OCI-LY3 (cell line): Measurements from ENCODE around the gene OR2A25.
A peak's percentile ranks its signal among the peaks of the same experiment; 100 is the strongest.

ENCODE experiments used
- H2AFZ ChIP-seq: fragments of 200-600, 300-600 bp; shearing (Covaris generic); 2 replicates; pipeline ENCODE4 v1.6.0; 2014; ENCODE audit warnings: antibody characterized with exemption, low read depth, low read length
- H3K27ac ChIP-seq: fragments of 200-600, 300-600 bp; sonication (generic); 2 replicates; pipeline ENCODE4 v1.5.1; 2014; ENCODE audit warnings: mild to moderate bottlenecking, low read length, moderate library complexity, mixed read lengths
- H3K27me3 ChIP-seq: fragments of 200-600, 300-600 bp; sonication (generic); 2 replicates; pipeline ENCODE4 v1.6.1; 2014; ENCODE audit warnings: low read depth, low read length, mixed read lengths
- H3K36me3 ChIP-seq: fragments of 200-600, 300-600 bp; sonication (generic); replicated peaks from 2 replicates; pipeline ENCODE3; 2014; ENCODE audit warnings: low read depth, low read length, mixed read lengths
- H3K4me1 ChIP-seq: fragments of 300-600, 200-600 bp; sonication (generic); 2 replicates; pipeline ENCODE4 v1.6.1; 2014; ENCODE audit warnings: low read length, mixed read lengths
- H3K4me2 ChIP-seq: fragments of 200-600, 300-600 bp; sonication (generic); 2 replicates; pipeline ENCODE4 v1.6.1; 2014; ENCODE audit warnings: low read length, mixed read lengths
- H3K4me3 ChIP-seq: fragments of 300-600, 200-600 bp; sonication (generic); 2 replicates; pipeline ENCODE4 v1.5.1; 2014; ENCODE audit warnings: antibody characterized with exemption, mild to moderate bottlenecking, low read length, moderate library complexity
- H3K79me2 ChIP-seq: fragments of 300-600, 200-600 bp; shearing (Covaris generic); 2 replicates; pipeline ENCODE4 v1.6.1; 2014; ENCODE audit warnings: mild to moderate bottlenecking, low read length, mixed read lengths
- H3K9ac ChIP-seq: fragments of 300-600, 200-600 bp; shearing (Covaris generic); 2 replicates; pipeline ENCODE4 v1.6.0; 2014; ENCODE audit warnings: mild to moderate bottlenecking, low read length, moderate library complexity
- H3K9me3 ChIP-seq: fragments of 200-600, 300-600 bp; shearing (Covaris generic); 2 replicates; pipeline ENCODE4 v1.6.1; 2014; ENCODE audit warnings: low read length, mixed read lengths; ENCODE audit not compliant: insufficient read depth
- H4K20me1 ChIP-seq: fragments of 200-600, 300-600 bp; sonication (generic); 2 replicates; pipeline ENCODE4 v1.6.1; 2016; ENCODE audit warnings: low read length, mixed read lengths; ENCODE audit not compliant: insufficient read depth
- CTCF ChIP-seq: fragments of 200-600, 300-600 bp; sonication (generic); IDR thresholded peaks from 2 replicates; pipeline ENCODE4 v1.5.1; 2014; ENCODE audit warnings: antibody characterized with exemption, low read length, low read depth
- EZH2phosphoT487 ChIP-seq: fragments of 200-600 bp; shearing (Covaris generic); IDR thresholded peaks from 2 replicates; pipeline ENCODE4 v1.6.1; 2018; ENCODE audit warnings: antibody characterized with exemption, mixed run types, low read depth

The OR2A25 gene

GRCh38 chr7:144024213-144024612, 45.4 kb upstream of the OR2A25 start:
- no peak for TF ChIP-seq EZH2phosphoT487
- TF ChIP-seq CTCF = no peak
- Histone ChIP-seq H2AFZ (no peak overlapping the region), H3K9me3 (no peaks in the 10 kb centered on the region), H3K27ac (no peak overlapping the region), H3K4me2 (no peak overlapping the region), H3K27me3 (no peaks in the 10 kb centered on the region), H3K9ac (no peak overlapping the region), H4K20me1 (no peaks in the 10 kb centered on the region), H3K36me3 (no peaks in the 10 kb centered on the region), H3K79me2 (no peaks in the 10 kb centered on the region), H3K4me3 (no peak overlapping the region), H3K4me1 (peaks cover 8% of the 10 kb centered on the region)

- H3K9me3 ChIP-seq = no peaks in the 10 kb centered on the region
- H4K20me1 ChIP-seq = no peaks in the 10 kb centered on the region
- TF ChIP-seq EZH2phosphoT487 (no peak), CTCF (no peak)
- no peak overlapping the region for H3K4me3 ChIP-seq
- H3K36me3 ChIP-seq = no peaks in the 10 kb centered on the region
- H3K27me3 ChIP-seq = no peaks in the 10 kb centered on the region
- H3K9ac ChIP-seq = no peak overlapping the region
- H2AFZ ChIP-seq = no peak overlapping the region
- no peaks in the 10 kb centered on the region for H3K79me2 ChIP-seq
- peaks cover 8% of the 10 kb centered on the region for H3K4me1 ChIP-seq
- no peak overlapping the region for H3K4me2 ChIP-seq
- H3K27ac ChIP-seq = no peak overlapping the region
Measured at GRCh38 chr7:144026203-144026883, 43.3 kb upstream of the OR2A25 start.

GRCh38 chr7:144027070-144027469, 42.5 kb upstream of the OR2A25 start:
- H3K27me3 ChIP-seq = no peaks in the 10 kb centered on the region
- no peaks in the 10 kb centered on the region for H3K9me3 ChIP-seq
- no peaks in the 10 kb centered on the region for H4K20me1 ChIP-seq
- H3K4me1 ChIP-seq = peaks cover 8% of the 10 kb centered on the region
- no peak overlapping the region for H3K4me3 ChIP-seq
- H2AFZ ChIP-seq = no peak overlapping the region
- no peak overlapping the region for H3K27ac ChIP-seq
- no peaks in the 10 kb centered on the region for H3K36me3 ChIP-seq
- H3K9ac ChIP-seq = no peak overlapping the region
- peak; percentile 58 for TF ChIP-seq CTCF
- TF ChIP-seq EZH2phosphoT487 = no peak
- no peak overlapping the region for H3K4me2 ChIP-seq
- no peaks in the 10 kb centered on the region for H3K79me2 ChIP-seq

- Histone ChIP-seq H3K9ac (no peak overlapping the region), H4K20me1 (no peaks in the 10 kb centered on the region), H3K79me2 (no peaks in the 10 kb centered on the region), H3K27me3 (peaks cover 2% of the 10 kb centered on the region), H2AFZ (no peak overlapping the region), H3K27ac (no peak overlapping the region), H3K36me3 (no peaks in the 10 kb centered on the region), H3K9me3 (no peaks in the 10 kb centered on the region), H3K4me2 (no peak overlapping the region), H3K4me3 (no peak overlapping the region), H3K4me1 (peaks cover 8% of the 10 kb centered on the region)
- TF ChIP-seq EZH2phosphoT487 = no peak
Measured at GRCh38 chr7:144027974-144028373, 41.6 kb upstream of the OR2A25 start.
